Esophagus muscularis mucosa (tissue), 4 donors: ENCODE results near the gene HAPSTR1. TPM values are rescaled to one million over a fixed set of nuclear protein-coding genes. Genes with fewer than 3 reads are reported as not detected.

Experiments
- DNase-seq: peaks from one replicate; pipeline ENCODE4 v3.0.0-alpha.2; 2017; ENCODE audit errors: extremely low spot score
- H3K27ac ChIP-seq, 4 donors: fragments of 200-600 bp; sonication (generic); replicated peaks in 1 of 4; 1 replicate in 3 of 4; 2 replicates in 1 of 4; pipeline ENCODE4 v1.5.1; 2016 to 2019; ENCODE audit warnings: mild to moderate bottlenecking in 1 of 4
- H3K27me3 ChIP-seq, 4 donors: fragments of 200-600 bp; sonication (generic); one replicate each; pipeline versions ENCODE4 v1.5.1 to v1.6.0; 2016 to 2019
- H3K36me3 ChIP-seq, 4 donors: fragments of 200-600 bp; sonication (generic); one replicate each; pipeline ENCODE4 v1.5.1; 2016 to 2019
- H3K4me1 ChIP-seq, 4 donors: fragments of 200-600 bp; sonication (generic); one replicate each; pipeline ENCODE4 v1.5.1; 2016 to 2019
- H3K4me3 ChIP-seq, 4 donors: fragments of 200-600 bp; sonication (generic); 1 replicate in 2 of 4; 2 replicates in 2 of 4; pipeline ENCODE4 v1.5.1; 2016 to 2019; ENCODE audit warnings: mild to moderate bottlenecking in 4 of 4, moderate library complexity in 1 of 4
- H3K9me3 ChIP-seq, 4 donors: fragments of 200-600 bp; sonication (generic); 1 replicate in 3 of 4; 2 replicates in 1 of 4; pipeline ENCODE4 v1.5.1; 2016 to 2019
- EP300 ChIP-seq: sonication (generic); formaldehyde crosslinking; IDR thresholded peaks from one replicate; pipeline ENCODE4 v1.6.1; 2017; ENCODE audit warnings: antibody characterized with exemption
- POLR2A ChIP-seq: fragments of 450-650 bp; IDR thresholded peaks from one replicate; pipeline ENCODE4 v1.6.1; 2017; ENCODE audit warnings: antibody characterized with exemption, moderate library complexity, mild to moderate bottlenecking, low read depth
- POLR2AphosphoS5 ChIP-seq, 2 donors: sonication (generic); formaldehyde crosslinking; IDR thresholded peaks; one replicate each; pipeline ENCODE4 v1.6.1; 2017; ENCODE audit warnings: antibody characterized with exemption in 2 of 2
- WGBS: methylation state at CpG from one replicate; pipeline ENCODE4 v1.1.5; 2018; 5-methylcytosine and 5-hydroxymethylcytosine counted together
- intact Hi-C: fragments of 100-400 bp; cut with DNase I; formaldehyde crosslinking; loops from one replicate; pipeline ENCODE4 v1.15.1; 2023
- total RNA-seq, 4 donors: library from RNA; depleted of rRNA; stranded (reverse); fragments of >200 nt; gene quantifications; one replicate each; pipeline versions ENCODE4 v1.1.0 to v1.2.1, GENCODE V29; 2016
- TF ChIP-seq, protein P1 (sequence below), 3 experiments: fragments of 200-600 bp in 2 of 3; fragments of 450-650 bp in 1 of 3; sonication (generic) in 2 of 3; IDR thresholded peaks; one replicate each; pipeline ENCODE4 v1.5.1; 2017 to 2019; ENCODE audit warnings: antibody characterized with exemption in 3 of 3, mild to moderate bottlenecking in 2 of 3, moderate library complexity in 1 of 3

Gene HAPSTR1
- total RNA-seq, 4 donors from 2014 or later: 51.7 to 65.2 (median 57.1) TPM

DNA sequence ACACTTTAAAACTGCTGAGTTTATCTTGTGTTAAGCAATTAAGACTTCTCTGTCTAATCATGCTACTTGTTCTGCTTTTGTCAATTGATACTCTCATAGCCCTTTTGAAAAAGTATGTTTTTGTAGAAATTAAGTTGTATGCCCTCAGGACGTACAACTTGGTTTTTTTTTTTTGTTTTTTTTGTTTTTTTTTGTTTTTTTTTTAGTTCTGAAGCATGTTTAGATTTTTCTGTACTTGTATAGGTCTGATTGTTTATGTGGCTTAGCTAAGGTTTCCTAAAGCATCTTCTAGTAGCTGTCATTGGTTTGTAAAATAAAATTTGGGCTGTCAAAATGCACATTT, 21.4 kb downstream of the HAPSTR1 start:
- H3K9me3 ChIP-seq: no peaks in the 10 kb centered on the region
- no peak overlapping the region for H3K27ac ChIP-seq
- H3K4me1 ChIP-seq: peaks cover 75 to 91% (median 81%) of the 10 kb centered on the region in 4 donors
- 38% methylated on average over 1 of the region's 1 CpG for WGBS
- no peak overlapping the region for H3K4me3 ChIP-seq
- H3K36me3 ChIP-seq: peaks cover 5 to 31% (median 17%) of the 10 kb centered on the region in 4 donors
- TF ChIP-seq, protein P1, sequence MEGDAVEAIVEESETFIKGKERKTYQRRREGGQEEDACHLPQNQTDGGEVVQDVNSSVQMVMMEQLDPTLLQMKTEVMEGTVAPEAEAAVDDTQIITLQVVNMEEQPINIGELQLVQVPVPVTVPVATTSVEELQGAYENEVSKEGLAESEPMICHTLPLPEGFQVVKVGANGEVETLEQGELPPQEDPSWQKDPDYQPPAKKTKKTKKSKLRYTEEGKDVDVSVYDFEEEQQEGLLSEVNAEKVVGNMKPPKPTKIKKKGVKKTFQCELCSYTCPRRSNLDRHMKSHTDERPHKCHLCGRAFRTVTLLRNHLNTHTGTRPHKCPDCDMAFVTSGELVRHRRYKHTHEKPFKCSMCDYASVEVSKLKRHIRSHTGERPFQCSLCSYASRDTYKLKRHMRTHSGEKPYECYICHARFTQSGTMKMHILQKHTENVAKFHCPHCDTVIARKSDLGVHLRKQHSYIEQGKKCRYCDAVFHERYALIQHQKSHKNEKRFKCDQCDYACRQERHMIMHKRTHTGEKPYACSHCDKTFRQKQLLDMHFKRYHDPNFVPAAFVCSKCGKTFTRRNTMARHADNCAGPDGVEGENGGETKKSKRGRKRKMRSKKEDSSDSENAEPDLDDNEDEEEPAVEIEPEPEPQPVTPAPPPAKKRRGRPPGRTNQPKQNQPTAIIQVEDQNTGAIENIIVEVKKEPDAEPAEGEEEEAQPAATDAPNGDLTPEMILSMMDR (IDR thresholded peaks at IDR 0.05): no peak
- TF ChIP-seq EP300 (no peak), POLR2AphosphoS5 (IDR thresholded peaks at IDR 0.05) (no peak), POLR2A (no peak)
- DNase-seq: no peak
- no peaks in the 10 kb centered on the region for H3K27me3 ChIP-seq
- intact Hi-C loops: no loop called here

DNA sequence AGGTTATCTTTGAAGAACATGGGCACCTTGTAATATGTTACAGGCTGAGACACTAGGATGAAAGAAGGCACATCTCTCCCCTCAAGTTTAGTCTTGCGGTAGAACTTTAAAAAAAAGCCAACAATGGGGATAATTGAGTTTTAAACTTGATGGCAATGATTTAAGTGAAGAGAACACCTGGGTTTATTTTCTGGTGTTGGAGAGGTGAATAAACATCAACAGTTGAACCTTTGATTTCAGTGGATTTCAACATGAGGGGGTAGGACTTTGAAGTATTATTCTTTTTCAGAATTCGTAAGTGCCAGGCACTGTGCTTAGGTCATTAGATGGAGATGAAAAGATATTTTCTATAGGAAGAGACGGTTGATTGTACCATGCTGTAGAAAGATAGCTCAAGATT, 22.3 kb downstream of the HAPSTR1 start:
- H3K9me3 ChIP-seq: no peaks in the 10 kb centered on the region
- H3K4me1 ChIP-seq: peaks cover 67 to 91% (median 81%) of the 10 kb centered on the region in 4 donors
- no peak overlapping the region for H3K27ac ChIP-seq
- 94% methylated on average over 3 of the region's 3 CpGs for WGBS
- TF ChIP-seq, protein P1 (IDR thresholded peaks at IDR 0.05): no peak
- TF ChIP-seq POLR2AphosphoS5 (IDR thresholded peaks at IDR 0.05) (no peak), POLR2A (no peak), EP300 (no peak)
- H3K4me3 ChIP-seq: no peak overlapping the region
- intact Hi-C loops: no loop called here
- DNase-seq: no peak
- H3K36me3 ChIP-seq: peaks cover 5 to 26% (median 15%) of the 10 kb centered on the region in 4 donors
- H3K27me3 ChIP-seq: no peaks in the 10 kb centered on the region

DNA sequence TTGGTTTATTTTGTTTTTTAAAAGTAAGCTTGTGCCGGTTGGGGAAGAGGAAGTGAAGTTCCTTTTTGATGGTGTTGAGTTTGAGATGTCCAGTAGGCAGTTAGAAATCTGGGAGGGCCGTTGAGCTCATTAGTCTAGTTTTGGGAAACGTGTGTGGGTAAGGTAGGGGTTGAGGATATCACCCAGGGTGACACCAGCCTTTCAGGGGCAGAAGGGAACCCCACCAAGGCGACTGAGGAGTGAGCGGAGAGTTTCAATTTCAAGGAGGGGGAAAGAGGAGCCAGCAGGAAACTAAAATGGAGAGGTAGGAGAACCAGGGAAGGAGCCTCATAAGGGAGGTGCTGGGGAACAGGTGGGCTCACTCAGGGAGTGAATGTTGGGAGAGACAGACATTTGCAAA, 22.7 kb downstream of the HAPSTR1 start:
- Histone ChIP-seq H3K9me3 (no peaks in the 10 kb centered on the region), H3K36me3 (peaks cover 5 to 23% (median 12%) of the 10 kb centered on the region in 4 donors), H3K27me3 (no peaks in the 10 kb centered on the region), H3K27ac (no peak overlapping the region), H3K4me1 (peaks cover 67 to 91% (median 81%) of the 10 kb centered on the region in 4 donors), H3K4me3 (no peak overlapping the region)
- 65% methylated on average over 5 of the region's 5 CpGs for WGBS
- TF ChIP-seq POLR2A: no peak
- TF ChIP-seq EP300: no peak
- intact Hi-C loops: no loop called here
- no peak for DNase-seq

DNA sequence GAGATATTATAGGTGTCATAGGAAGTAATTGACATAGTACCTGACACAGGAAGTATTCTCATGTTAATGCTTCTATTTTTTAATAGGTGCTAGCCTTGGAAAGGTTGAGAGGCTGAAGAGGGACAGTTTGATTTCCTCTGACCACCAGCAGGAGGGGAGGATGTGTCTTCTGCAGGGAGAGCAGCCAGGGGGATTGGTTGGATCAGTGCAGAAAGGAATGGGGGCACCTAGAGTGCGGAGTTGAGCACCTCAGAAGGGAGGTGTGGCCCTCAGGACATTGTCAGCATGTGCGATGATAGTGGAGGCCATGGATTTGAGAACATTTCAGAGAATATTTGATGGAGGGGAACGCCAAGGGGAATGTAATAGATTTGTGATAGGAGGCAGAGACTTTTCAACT, 23.4 kb downstream of the HAPSTR1 start:
- H3K27me3 ChIP-seq: no peaks in the 10 kb centered on the region
- H3K36me3 ChIP-seq: peaks cover 5 to 23% (median 12%) of the 10 kb centered on the region in 4 donors
- no peak for TF ChIP-seq POLR2AphosphoS5 (IDR thresholded peaks at IDR 0.05)
- H3K4me1 ChIP-seq: peaks cover 67 to 90% (median 81%) of the 10 kb centered on the region in 4 donors
- intact Hi-C loops: no loop called here
- H3K9me3 ChIP-seq: no peaks in the 10 kb centered on the region
- H3K4me3 ChIP-seq: no peak overlapping the region
- 87% methylated on average over 3 of the region's 3 CpGs for WGBS
- no peak for DNase-seq
- no peak overlapping the region for H3K27ac ChIP-seq

DNA sequence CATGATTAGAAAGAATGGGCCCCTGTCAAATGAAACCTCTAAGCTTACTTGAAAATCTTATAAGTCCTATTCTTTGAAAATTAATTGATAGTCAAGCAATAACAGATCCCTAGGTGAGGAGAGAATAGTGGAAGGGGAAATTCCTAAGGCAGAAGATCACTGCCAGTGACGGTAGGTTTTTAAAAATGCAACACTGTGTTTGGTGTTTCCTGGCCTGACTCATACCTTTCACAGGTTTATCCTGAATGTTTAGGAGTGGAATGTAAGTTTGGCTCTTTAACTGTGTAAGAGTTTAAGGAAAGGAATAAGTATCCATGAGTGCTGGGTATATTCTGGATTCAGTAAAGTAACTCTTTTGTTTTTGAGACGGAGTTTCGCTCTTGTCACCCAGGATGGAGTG, 23.8 kb downstream of the HAPSTR1 start:
- no peak for TF ChIP-seq POLR2A
- no peak for TF ChIP-seq EP300
- H3K36me3 ChIP-seq: peaks cover 5 to 23% (median 12%) of the 10 kb centered on the region in 4 donors
- H3K9me3 ChIP-seq: no peaks in the 10 kb centered on the region
- intact Hi-C loops: no loop called here
- WGBS: 76% methylated on average over 3 of the region's 3 CpGs
- H3K4me1 ChIP-seq: peaks cover 67 to 90% (median 81%) of the 10 kb centered on the region in 4 donors
- no peaks in the 10 kb centered on the region for H3K27me3 ChIP-seq
- no peak for DNase-seq
- H3K27ac ChIP-seq: no peak overlapping the region
- no peak overlapping the region for H3K4me3 ChIP-seq

DNA sequence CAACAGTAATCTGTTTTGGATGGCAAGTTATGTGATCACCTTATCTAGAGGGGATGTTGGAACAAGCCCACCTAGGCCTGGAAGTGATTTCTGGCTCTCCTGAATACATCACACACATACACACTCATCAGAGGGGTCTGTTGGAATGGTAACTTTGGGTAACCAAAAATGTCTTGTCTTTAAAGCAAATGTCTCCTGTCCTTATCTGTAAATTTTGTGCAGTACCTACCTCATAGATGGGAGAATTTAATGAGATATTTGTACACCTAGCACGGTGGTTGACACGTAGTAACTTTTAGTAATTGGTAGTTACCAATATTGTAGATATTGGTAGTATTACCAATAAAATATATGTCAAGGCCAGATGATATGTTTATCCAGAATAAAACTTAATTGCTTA, 24.7 kb downstream of the HAPSTR1 start:
- 95% methylated on average over 2 of the region's 2 CpGs for WGBS
- Histone ChIP-seq H3K27me3 (no peaks in the 10 kb centered on the region), H3K4me3 (no peak overlapping the region), H3K36me3 (peaks cover 5 to 23% (median 12%) of the 10 kb centered on the region in 4 donors), H3K9me3 (no peaks in the 10 kb centered on the region), H3K4me1 (peaks cover 61 to 88% (median 75%) of the 10 kb centered on the region in 4 donors), H3K27ac (no peak overlapping the region)
- no peak for TF ChIP-seq POLR2AphosphoS5 (IDR thresholded peaks at IDR 0.05)
- DNase-seq: no peak
- intact Hi-C loops: no loop called here

DNA sequence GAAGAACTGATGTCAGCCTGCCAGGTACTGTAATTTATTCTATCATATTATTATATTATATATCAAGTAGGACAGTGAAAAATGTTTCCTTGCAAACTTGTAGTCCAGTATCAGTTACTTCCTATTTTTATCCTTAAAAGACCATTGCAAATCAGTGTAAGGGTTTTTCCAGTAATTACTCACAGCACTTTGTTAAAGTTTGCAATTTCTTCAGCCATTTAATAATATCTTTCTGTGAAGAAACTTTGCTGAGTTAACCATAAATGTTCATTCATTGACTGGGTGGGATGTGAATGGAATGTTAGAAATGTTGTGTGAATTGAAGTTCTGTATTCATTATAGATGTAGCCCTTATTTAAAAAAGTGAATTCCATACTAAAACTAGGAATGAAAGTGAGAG, 26.7 kb downstream of the HAPSTR1 start:
- no peaks in the 10 kb centered on the region for H3K27me3 ChIP-seq

More for the DNA sequence above, 26.7 kb downstream of the HAPSTR1 start:
- no peaks in the 10 kb centered on the region for H3K9me3 ChIP-seq
- H3K36me3 ChIP-seq: peaks cover 5 to 36% (median 28%) of the 10 kb centered on the region in 4 donors
- H3K4me3 ChIP-seq: no peak overlapping the region
- DNase-seq: no peak
- H3K4me1 ChIP-seq: peaks cover 52 to 82% (median 56%) of the 10 kb centered on the region in 4 donors
- TF ChIP-seq POLR2AphosphoS5 (IDR thresholded peaks at IDR 0.05) (no peak), EP300 (no peak), POLR2A (no peak)
- TF ChIP-seq, protein P1 (IDR thresholded peaks at IDR 0.05): no peak
- no peak overlapping the region for H3K27ac ChIP-seq
- intact Hi-C loops: no loop called here
